Suprapubic skin (tissue), 4 donors: ENCODE measurements around the gene GPBAR1. TPM values are rescaled to one million over a fixed set of nuclear protein-coding genes. Genes with fewer than 3 reads are reported as not detected.

ENCODE experiments used
- DNase-seq, 2 donors: peaks; one replicate each; pipeline ENCODE4 v3.0.0-alpha.2; 2019; ENCODE audit warnings: low spot score in 2 of 2
- H3K27ac ChIP-seq: fragments of 200-600 bp; sonication (generic); one replicate; pipeline ENCODE4 v1.5.1; 2019
- H3K27me3 ChIP-seq: fragments of 200-600 bp; sonication (generic); one replicate; pipeline ENCODE4 v1.5.1; 2019
- H3K36me3 ChIP-seq: fragments of 200-600 bp; sonication (generic); one replicate; pipeline ENCODE4 v1.5.1; 2019
- H3K4me1 ChIP-seq: fragments of 200-600 bp; sonication (generic); one replicate; pipeline ENCODE4 v1.5.1; 2019
- H3K4me3 ChIP-seq: fragments of 200-600 bp; sonication (generic); one replicate; pipeline ENCODE4 v1.5.1; 2019; ENCODE audit warnings: mild to moderate bottlenecking
- H3K9me3 ChIP-seq: fragments of 200-600 bp; sonication (generic); one replicate; pipeline ENCODE4 v1.5.1; 2019
- EP300 ChIP-seq: sonication (generic); formaldehyde crosslinking; IDR thresholded peaks from one replicate; pipeline ENCODE4 v1.6.1; 2017; ENCODE audit warnings: antibody characterized with exemption
- POLR2A ChIP-seq, 2 donors: fragments of 450-650 bp; IDR thresholded peaks; one replicate each; pipeline ENCODE4 v1.6.1; 2017; ENCODE audit warnings: antibody characterized with exemption in 2 of 2, mild to moderate bottlenecking in 2 of 2, moderate library complexity in 2 of 2
- POLR2AphosphoS5 ChIP-seq, 3 donors: sonication (generic); formaldehyde crosslinking; IDR thresholded peaks; one replicate each; pipeline ENCODE4 v1.6.1; 2017; ENCODE audit warnings: antibody characterized with exemption in 3 of 3
- WGBS: methylation state at CpG from one replicate; pipeline ENCODE4 v1.1.5; 2018; 5-methylcytosine and 5-hydroxymethylcytosine counted together
- total RNA-seq, 4 donors: library from RNA; depleted of rRNA; stranded (reverse); fragments of >200 nt; gene quantifications; one replicate each; pipeline ENCODE4 v1.1.0, GENCODE V29; 2016
- TF ChIP-seq, protein P1 (sequence below), 2 donors: fragments of 200-600 bp in 1 of 2; fragments of 450-650 bp in 1 of 2; sonication (generic) in 1 of 2; IDR thresholded peaks; one replicate each; pipeline ENCODE4 v1.5.1; 2016 to 2019; ENCODE audit warnings: antibody characterized with exemption in 2 of 2, mild to moderate bottlenecking in 1 of 2, moderate library complexity in 1 of 2

The GPBAR1 gene
- total RNA-seq, 4 donors from 2014 or later = 0.98 to 2.0 (median 1.6) TPM; not detected in 1

GRCh38 chr2:218280260-218280870 is 19.6 kb downstream of the GPBAR1 start:
- Histone ChIP-seq H3K36me3 (peaks cover 65% of the 10 kb centered on the region), H3K27me3 (no peaks in the 10 kb centered on the region), H3K27ac (no peak overlapping the region), H3K4me1 (peaks cover 64% of the 10 kb centered on the region), H3K4me3 (no peak overlapping the region), H3K9me3 (no peaks in the 10 kb centered on the region)
- no peak for DNase-seq
- TF ChIP-seq POLR2A (IDR thresholded peaks at IDR 0.05) (no peak), POLR2AphosphoS5 (IDR thresholded peaks at IDR 0.05) (no peak)
- TF ChIP-seq, protein P1, sequence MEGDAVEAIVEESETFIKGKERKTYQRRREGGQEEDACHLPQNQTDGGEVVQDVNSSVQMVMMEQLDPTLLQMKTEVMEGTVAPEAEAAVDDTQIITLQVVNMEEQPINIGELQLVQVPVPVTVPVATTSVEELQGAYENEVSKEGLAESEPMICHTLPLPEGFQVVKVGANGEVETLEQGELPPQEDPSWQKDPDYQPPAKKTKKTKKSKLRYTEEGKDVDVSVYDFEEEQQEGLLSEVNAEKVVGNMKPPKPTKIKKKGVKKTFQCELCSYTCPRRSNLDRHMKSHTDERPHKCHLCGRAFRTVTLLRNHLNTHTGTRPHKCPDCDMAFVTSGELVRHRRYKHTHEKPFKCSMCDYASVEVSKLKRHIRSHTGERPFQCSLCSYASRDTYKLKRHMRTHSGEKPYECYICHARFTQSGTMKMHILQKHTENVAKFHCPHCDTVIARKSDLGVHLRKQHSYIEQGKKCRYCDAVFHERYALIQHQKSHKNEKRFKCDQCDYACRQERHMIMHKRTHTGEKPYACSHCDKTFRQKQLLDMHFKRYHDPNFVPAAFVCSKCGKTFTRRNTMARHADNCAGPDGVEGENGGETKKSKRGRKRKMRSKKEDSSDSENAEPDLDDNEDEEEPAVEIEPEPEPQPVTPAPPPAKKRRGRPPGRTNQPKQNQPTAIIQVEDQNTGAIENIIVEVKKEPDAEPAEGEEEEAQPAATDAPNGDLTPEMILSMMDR (IDR thresholded peaks at IDR 0.05) = no peak
- WGBS = 96% methylated on average over 9 of the region's 14 CpGs

- peaks cover 72% of the 10 kb centered on the region for H3K4me1 ChIP-seq
Observed at GRCh38 chr2:218281449-218281848, 20.6 kb downstream of the GPBAR1 start.

GRCh38 chr2:218282173-218282991 is 21.6 kb downstream of the GPBAR1 start:
- H3K4me3 ChIP-seq = peak overlapping the region; percentile 3

More at GRCh38 chr2:218281449-218281848, 20.6 kb downstream of the GPBAR1 start:
- Histone ChIP-seq H3K27me3 (no peaks in the 10 kb centered on the region), H3K4me3 (no peak overlapping the region), H3K36me3 (peaks cover 54% of the 10 kb centered on the region), H3K9me3 (no peaks in the 10 kb centered on the region), H3K27ac (peak overlapping the region; percentile 97)
- 32% methylated on average over 3 of the region's 3 CpGs for WGBS
- TF ChIP-seq, protein P1 (IDR thresholded peaks at IDR 0.05) = no peak
- TF ChIP-seq POLR2AphosphoS5 (IDR thresholded peaks at IDR 0.05) (peak in 1 of 3 donors; percentile 24), POLR2A (IDR thresholded peaks at IDR 0.05) (no peak), EP300 (no peak)
- DNase-seq = no peak

GRCh38 chr2:218284106-218284811 is 23.4 kb downstream of the GPBAR1 start:
- peak overlapping the region; percentile 97 for H3K27ac ChIP-seq
- WGBS = 48% methylated on average over 15 of the region's 16 CpGs
- peak overlapping the region; percentile 29 for H3K4me3 ChIP-seq
- H3K9me3 ChIP-seq = no peaks in the 10 kb centered on the region
- peaks cover 26% of the 10 kb centered on the region for H3K36me3 ChIP-seq
- no peaks in the 10 kb centered on the region for H3K27me3 ChIP-seq
- TF ChIP-seq, protein P1 (IDR thresholded peaks at IDR 0.05) = no peak
- TF ChIP-seq EP300 (no peak), POLR2A (IDR thresholded peaks at IDR 0.05) (no peak), POLR2AphosphoS5 (IDR thresholded peaks at IDR 0.05) (no peak)
- peaks cover 89% of the 10 kb centered on the region for H3K4me1 ChIP-seq
- no peak for DNase-seq

More at GRCh38 chr2:218282173-218282991, 21.6 kb downstream of the GPBAR1 start:
- Histone ChIP-seq H3K9me3 (no peaks in the 10 kb centered on the region), H3K27ac (peak overlapping the region; percentile 97), H3K36me3 (peaks cover 45% of the 10 kb centered on the region), H3K4me1 (peaks cover 81% of the 10 kb centered on the region), H3K27me3 (no peaks in the 10 kb centered on the region)
- no peak for DNase-seq
- peak in 1 of 3 donors; percentile 62 for TF ChIP-seq POLR2AphosphoS5 (IDR thresholded peaks at IDR 0.05)
- no peak for TF ChIP-seq EP300
- WGBS = 28% methylated on average over 16 of the region's 17 CpGs

- no peaks in the 10 kb centered on the region for H3K9me3 ChIP-seq
- H3K27me3 ChIP-seq = no peaks in the 10 kb centered on the region
- H3K36me3 ChIP-seq = peaks cover 13% of the 10 kb centered on the region
- peak overlapping the region; percentile 97 for H3K27ac ChIP-seq
- no peak for DNase-seq
- 19% methylated on average over 4 of the region's 6 CpGs for WGBS
- H3K4me3 ChIP-seq = peak overlapping the region; percentile 45
- peaks cover 96% of the 10 kb centered on the region for H3K4me1 ChIP-seq
- TF ChIP-seq POLR2AphosphoS5 (IDR thresholded peaks at IDR 0.05) = peak in 2 of 3 donors; percentile 20 to 45
- no peak for TF ChIP-seq POLR2A (IDR thresholded peaks at IDR 0.05)
- no peak for TF ChIP-seq EP300
Observed at GRCh38 chr2:218285604-218286003, 24.8 kb downstream of the GPBAR1 start.
